Chondrocyte (in vitro differentiated cells): ENCODE results near the gene PRKCA. TPM values are rescaled to one million over a fixed set of nuclear protein-coding genes. Genes with fewer than 3 reads are reported as not detected.

Source experiments
- DNase-seq: peaks from one replicate; pipeline ENCODE4 v3.0.0; 2021; ENCODE audit warnings: mixed read lengths, low spot score
- H3K27ac Mint-ChIP-seq: one replicate; pipeline ENCODE4 v1.8.0; 2021; ENCODE audit warnings: mild to moderate bottlenecking, moderate library complexity, mixed read lengths; ENCODE audit not compliant: unreplicated experiment
- H3K27me3 Mint-ChIP-seq: 2 replicates; pipeline ENCODE4 v1.8.0; 2021; ENCODE audit warnings: low read depth, mixed read lengths
- H3K36me3 Mint-ChIP-seq: 2 replicates; pipeline ENCODE4 v1.8.0; 2021; ENCODE audit warnings: low read depth, mixed read lengths
- H3K4me1 Mint-ChIP-seq: 2 replicates; pipeline ENCODE4 v1.8.0; 2021; ENCODE audit warnings: low read depth, mild to moderate bottlenecking, mixed read lengths
- H3K4me3 Mint-ChIP-seq: one replicate; pipeline ENCODE4 v1.8.0; 2021; ENCODE audit warnings: mild to moderate bottlenecking, moderate library complexity, mixed read lengths; ENCODE audit not compliant: unreplicated experiment
- H3K9me3 Mint-ChIP-seq: 2 replicates; pipeline ENCODE4 v1.8.0; 2021; ENCODE audit warnings: low read depth, mixed read lengths
- total RNA-seq: library from RNA; stranded (reverse); gene quantifications from 3 replicates; pipeline ENCODE4 v1.2.1, GENCODE V29; 2021
- TF ChIP-seq, protein P1 (sequence below): fragments of 200-600 bp; sonication (generic); IDR thresholded peaks from 2 replicates; pipeline ENCODE4 v1.5.0; 2021; ENCODE audit warnings: antibody characterized with exemption, mild to moderate bottlenecking, moderate library complexity

The PRKCA gene
- total RNA-seq, 1 donor from 2014 or later, result 51.5 TPM

GRCh38 chr17:66549731-66550207 is 247.4 kb downstream of the PRKCA start:
- no peak for DNase-seq
- H3K27me3 Mint-ChIP-seq, result no peaks in the 10 kb centered on the region
- TF ChIP-seq, protein P1, sequence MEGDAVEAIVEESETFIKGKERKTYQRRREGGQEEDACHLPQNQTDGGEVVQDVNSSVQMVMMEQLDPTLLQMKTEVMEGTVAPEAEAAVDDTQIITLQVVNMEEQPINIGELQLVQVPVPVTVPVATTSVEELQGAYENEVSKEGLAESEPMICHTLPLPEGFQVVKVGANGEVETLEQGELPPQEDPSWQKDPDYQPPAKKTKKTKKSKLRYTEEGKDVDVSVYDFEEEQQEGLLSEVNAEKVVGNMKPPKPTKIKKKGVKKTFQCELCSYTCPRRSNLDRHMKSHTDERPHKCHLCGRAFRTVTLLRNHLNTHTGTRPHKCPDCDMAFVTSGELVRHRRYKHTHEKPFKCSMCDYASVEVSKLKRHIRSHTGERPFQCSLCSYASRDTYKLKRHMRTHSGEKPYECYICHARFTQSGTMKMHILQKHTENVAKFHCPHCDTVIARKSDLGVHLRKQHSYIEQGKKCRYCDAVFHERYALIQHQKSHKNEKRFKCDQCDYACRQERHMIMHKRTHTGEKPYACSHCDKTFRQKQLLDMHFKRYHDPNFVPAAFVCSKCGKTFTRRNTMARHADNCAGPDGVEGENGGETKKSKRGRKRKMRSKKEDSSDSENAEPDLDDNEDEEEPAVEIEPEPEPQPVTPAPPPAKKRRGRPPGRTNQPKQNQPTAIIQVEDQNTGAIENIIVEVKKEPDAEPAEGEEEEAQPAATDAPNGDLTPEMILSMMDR, result no peak
- peaks cover 16% of the 10 kb centered on the region for H3K9me3 Mint-ChIP-seq
- peak overlapping the region; percentile 13 for H3K4me3 Mint-ChIP-seq
- H3K36me3 Mint-ChIP-seq, result peaks cover 4% of the 10 kb centered on the region
- peaks cover 58% of the 10 kb centered on the region for H3K4me1 Mint-ChIP-seq
- peak overlapping the region; percentile 93 for H3K27ac Mint-ChIP-seq

GRCh38 chr17:66551839-66552238 is 249.4 kb downstream of the PRKCA start:
- peaks cover 45% of the 10 kb centered on the region for H3K4me1 Mint-ChIP-seq
- H3K36me3 Mint-ChIP-seq, result peaks cover 4% of the 10 kb centered on the region

DNA sequence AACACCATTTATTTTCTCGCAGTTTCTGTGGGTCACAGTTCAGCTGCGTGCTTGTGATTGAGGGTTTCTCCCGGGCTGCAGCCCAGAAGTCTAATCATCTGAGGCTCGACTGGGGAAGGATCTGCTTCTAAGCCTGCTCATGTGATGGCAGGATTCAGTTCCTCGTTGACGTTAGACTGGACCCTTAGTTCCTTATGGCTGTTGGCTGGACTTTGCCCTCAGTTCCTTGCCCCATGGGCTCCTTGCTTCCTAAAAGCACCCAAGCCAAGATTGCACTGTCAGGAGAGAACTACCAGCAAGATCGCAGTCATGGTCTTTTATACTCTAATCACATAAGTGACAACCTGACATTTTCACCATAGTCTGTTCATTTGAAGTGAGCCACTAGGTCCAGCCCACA is 250.0 kb downstream of the PRKCA start:
- no peak for DNase-seq
- H3K4me1 Mint-ChIP-seq, result peaks cover 40% of the 10 kb centered on the region
- peaks cover 4% of the 10 kb centered on the region for H3K36me3 Mint-ChIP-seq
- no peaks in the 10 kb centered on the region for H3K27me3 Mint-ChIP-seq
- H3K27ac Mint-ChIP-seq, result peak overlapping the region; percentile 5
- H3K9me3 Mint-ChIP-seq, result no peaks in the 10 kb centered on the region
- TF ChIP-seq, protein P1, result no peak
- no peak overlapping the region for H3K4me3 Mint-ChIP-seq

More at GRCh38 chr17:66551839-66552238, 249.4 kb downstream of the PRKCA start:
- TF ChIP-seq, protein P1, result no peak
- no peak overlapping the region for H3K4me3 Mint-ChIP-seq
- H3K9me3 Mint-ChIP-seq, result peaks cover 4% of the 10 kb centered on the region
- no peak overlapping the region for H3K27ac Mint-ChIP-seq
- no peak for DNase-seq
- H3K27me3 Mint-ChIP-seq, result no peaks in the 10 kb centered on the region

- Mint-ChIP-seq H3K9me3 (no peaks in the 10 kb centered on the region), H3K4me1 (peaks cover 7% of the 10 kb centered on the region), H3K4me3 (no peak overlapping the region), H3K36me3 (peaks cover 7% of the 10 kb centered on the region), H3K27ac (no peak overlapping the region), H3K27me3 (no peaks in the 10 kb centered on the region)
- TF ChIP-seq, protein P1, result no peak
- DNase-seq, result no peak
Measured at GRCh38 chr17:66555605-66556004, 253.2 kb downstream of the PRKCA start.

GRCh38 chr17:66557200-66557599 is 254.8 kb downstream of the PRKCA start:
- H3K4me3 Mint-ChIP-seq, result no peak overlapping the region
- no peaks in the 10 kb centered on the region for H3K27me3 Mint-ChIP-seq
- no peaks in the 10 kb centered on the region for H3K9me3 Mint-ChIP-seq
- H3K4me1 Mint-ChIP-seq, result no peaks in the 10 kb centered on the region
- TF ChIP-seq, protein P1, result no peak
- H3K36me3 Mint-ChIP-seq, result peaks cover 7% of the 10 kb centered on the region
- H3K27ac Mint-ChIP-seq, result no peak overlapping the region
- no peak for DNase-seq
